ENCODE data around the gene TEX11.

The TEX11 gene

DNA sequence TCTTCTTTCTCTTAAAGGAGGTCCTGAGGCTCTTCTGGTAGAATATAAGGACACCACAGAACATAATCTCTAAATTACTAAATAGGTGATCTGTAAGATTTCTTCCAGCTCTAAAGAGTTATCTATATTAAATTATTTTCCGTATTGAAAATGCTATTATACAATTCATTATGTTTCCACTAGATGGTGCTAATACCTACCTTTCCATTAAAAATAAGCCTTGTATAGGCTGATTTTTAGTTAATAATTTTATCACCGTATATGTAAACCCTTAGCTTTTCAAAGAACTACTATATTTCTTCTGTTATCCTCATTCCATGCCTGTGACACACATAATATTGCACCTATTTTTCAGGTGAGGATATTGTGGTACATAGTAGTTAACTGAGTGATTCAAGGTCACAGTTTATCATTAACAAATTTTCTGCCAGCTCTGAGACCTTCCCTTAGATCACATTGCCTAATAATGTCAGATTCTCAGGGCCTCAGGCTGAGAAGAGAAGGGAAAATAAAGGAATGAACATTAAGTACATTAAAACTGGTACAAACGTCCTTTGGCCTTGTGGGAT is 138.8 kb downstream of the TEX11 start:
- no CpG with 5 or more reads among the region's 3 CpGs for WGBS (ENCODE audit: extremely low coverage, insufficient coverage, insufficient read length)

DNA sequence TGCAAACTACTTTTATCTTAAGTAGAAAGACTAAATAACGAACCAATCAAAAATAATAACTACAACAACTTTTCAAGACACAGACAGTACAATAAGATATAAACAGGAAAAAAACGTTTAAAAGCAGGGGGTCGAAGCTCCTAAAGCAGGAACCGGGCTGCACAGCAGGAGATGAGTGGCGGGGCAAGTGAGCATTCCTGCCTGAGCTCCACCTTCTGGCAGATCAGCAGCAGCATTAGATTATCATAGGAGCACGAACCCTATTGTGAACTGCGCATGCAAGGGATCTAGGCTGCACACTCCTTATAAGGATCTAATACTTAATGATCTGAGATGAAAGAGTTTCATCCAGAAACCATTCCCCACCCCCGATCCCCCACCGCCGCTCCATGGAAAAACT is 146.2 kb downstream of the TEX11 start:
- no peaks in the 10 kb centered on the region for H3K36me3 ChIP-seq (ENCODE audit: control insufficient read depth in 1 of 2, insufficient read depth in 2 of 2, low read length in 2 of 2)
- H3K79me1 ChIP-seq (ENCODE audit: low read length): no peaks in the 10 kb centered on the region
- WGBS (ENCODE audit: extremely low coverage, insufficient coverage, insufficient read length): no CpG with 5 or more reads among the region's 10 CpGs
- H3K79me2 ChIP-seq (ENCODE audit: control insufficient read depth, insufficient read depth, low read length, poor library complexity): no peaks in the 10 kb centered on the region
- no peaks in the 10 kb centered on the region for H3K4me1 ChIP-seq (ENCODE audit: control insufficient read depth in 1 of 2, insufficient read depth in 2 of 2, low read length in 2 of 2)
- H2BK12ac ChIP-seq (ENCODE audit: low read length): no peak overlapping the region
- no peak overlapping the region for H3K14ac ChIP-seq (ENCODE audit: low read length)
- no peak overlapping the region for H2BK120ac ChIP-seq (ENCODE audit: insufficient read depth, low read length, poor library complexity)
- no peak overlapping the region for H3K9ac ChIP-seq (ENCODE audit: low read length)
- no peak overlapping the region for H3K23ac ChIP-seq (ENCODE audit: low read length)
- H2AK5ac ChIP-seq (ENCODE audit: low read length): no peak overlapping the region
- no peak overlapping the region for H2BK5ac ChIP-seq (ENCODE audit: low read depth, low read length, poor library complexity)
- no peak overlapping the region for H4K12ac ChIP-seq (ENCODE audit: low read depth, low read length)
- H3K4ac ChIP-seq (ENCODE audit: low read depth, low read length): no peak overlapping the region
- H4K91ac ChIP-seq (ENCODE audit: low read depth, low read length): no peak overlapping the region
- H3K4me2 ChIP-seq (ENCODE audit: low read length): no peak overlapping the region
- H2AFZ ChIP-seq (ENCODE audit: insufficient read depth, low read length, poor library complexity): no peak overlapping the region
- no peaks in the 10 kb centered on the region for H3K27me3 ChIP-seq (ENCODE audit: insufficient read depth, low read length)
- no peak overlapping the region for H3K18ac ChIP-seq (ENCODE audit: low read length)
- no peak for DNase-seq
- H3K27ac ChIP-seq (ENCODE audit: low read depth, low read length): no peak overlapping the region
- no peaks in the 10 kb centered on the region for H3K9me3 ChIP-seq (ENCODE audit: insufficient read depth, low read depth, low read length)
- H3K4me3 ChIP-seq (ENCODE audit: low read depth, low read length): no peak overlapping the region
- H4K8ac ChIP-seq (ENCODE audit: low read depth, low read length): no peak overlapping the region

More for the DNA sequence above, 138.8 kb downstream of the TEX11 start:
- Histone ChIP-seq H3K4me2 (ENCODE audit: low read length) (no peak overlapping the region), H2AK5ac (ENCODE audit: low read length) (no peak overlapping the region), H3K9ac (ENCODE audit: low read length) (no peak overlapping the region), H3K18ac (ENCODE audit: low read length) (no peak overlapping the region), H4K12ac (ENCODE audit: low read depth, low read length) (no peak overlapping the region), H3K14ac (ENCODE audit: low read length) (no peak overlapping the region), H3K79me1 (ENCODE audit: low read length) (no peaks in the 10 kb centered on the region), H2BK120ac (ENCODE audit: insufficient read depth, low read length, poor library complexity) (no peak overlapping the region), H2AFZ (ENCODE audit: insufficient read depth, low read length, poor library complexity) (no peak overlapping the region), H3K4ac (ENCODE audit: low read depth, low read length) (no peak overlapping the region), H3K4me1 (ENCODE audit: control insufficient read depth in 1 of 2, insufficient read depth in 2 of 2, low read length in 2 of 2) (no peaks in the 10 kb centered on the region), H3K23ac (ENCODE audit: low read length) (no peak overlapping the region), H3K36me3 (ENCODE audit: control insufficient read depth in 1 of 2, insufficient read depth in 2 of 2, low read length in 2 of 2) (no peaks in the 10 kb centered on the region), H3K9me3 (ENCODE audit: insufficient read depth, low read depth, low read length) (no peaks in the 10 kb centered on the region), H3K27ac (ENCODE audit: low read depth, low read length) (no peak overlapping the region), H2BK5ac (ENCODE audit: low read depth, low read length, poor library complexity) (no peak overlapping the region), H4K8ac (ENCODE audit: low read depth, low read length) (no peak overlapping the region), H3K27me3 (ENCODE audit: insufficient read depth, low read length) (no peaks in the 10 kb centered on the region), H3K4me3 (ENCODE audit: low read depth, low read length) (no peak overlapping the region), H3K79me2 (ENCODE audit: control insufficient read depth, insufficient read depth, low read length, poor library complexity) (no peaks in the 10 kb centered on the region), H4K91ac (ENCODE audit: low read depth, low read length) (no peak overlapping the region), H2BK12ac (ENCODE audit: low read length) (no peak overlapping the region)
- peak in 1 of 2 donors; percentile 44 for DNase-seq

DNA sequence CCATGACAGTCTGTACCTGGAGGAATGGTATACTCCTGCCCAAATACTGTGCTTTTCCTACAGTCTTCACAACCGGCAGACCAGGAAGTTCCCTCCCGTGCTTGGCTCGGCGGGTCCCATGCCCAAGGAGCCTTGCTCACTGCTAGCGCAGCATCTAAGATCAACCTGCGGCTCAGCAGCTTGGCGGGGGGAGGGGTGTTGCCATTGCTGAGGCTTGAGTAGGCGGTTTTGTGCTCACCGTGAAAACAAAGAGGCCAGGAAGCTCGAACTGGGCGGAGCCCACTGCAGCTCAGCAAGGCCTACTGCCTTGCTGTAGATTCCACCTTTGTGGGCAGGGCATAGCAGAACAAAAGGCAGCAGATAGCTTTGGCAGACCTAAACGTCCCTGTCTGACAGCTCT is 152.7 kb downstream of the TEX11 start:
- Histone ChIP-seq H3K4me2 (ENCODE audit: low read length) (no peak overlapping the region), H4K8ac (ENCODE audit: low read depth, low read length) (no peak overlapping the region), H3K4ac (ENCODE audit: low read depth, low read length) (no peak overlapping the region), H4K91ac (ENCODE audit: low read depth, low read length) (no peak overlapping the region), H3K23ac (ENCODE audit: low read length) (no peak overlapping the region), H3K4me1 (ENCODE audit: control insufficient read depth in 1 of 2, insufficient read depth in 2 of 2, low read length in 2 of 2) (no peaks in the 10 kb centered on the region), H2BK12ac (ENCODE audit: low read length) (no peak overlapping the region), H3K9ac (ENCODE audit: low read length) (no peak overlapping the region), H3K18ac (ENCODE audit: low read length) (no peak overlapping the region), H2AFZ (ENCODE audit: insufficient read depth, low read length, poor library complexity) (no peak overlapping the region), H3K36me3 (ENCODE audit: control insufficient read depth in 1 of 2, insufficient read depth in 2 of 2, low read length in 2 of 2) (no peaks in the 10 kb centered on the region), H3K79me1 (ENCODE audit: low read length) (no peaks in the 10 kb centered on the region), H2BK120ac (ENCODE audit: insufficient read depth, low read length, poor library complexity) (no peak overlapping the region), H3K9me3 (ENCODE audit: insufficient read depth, low read depth, low read length) (no peaks in the 10 kb centered on the region), H2AK5ac (ENCODE audit: low read length) (no peak overlapping the region), H3K27ac (ENCODE audit: low read depth, low read length) (no peak overlapping the region), H3K14ac (ENCODE audit: low read length) (no peak overlapping the region), H4K12ac (ENCODE audit: low read depth, low read length) (no peak overlapping the region), H3K79me2 (ENCODE audit: control insufficient read depth, insufficient read depth, low read length, poor library complexity) (no peaks in the 10 kb centered on the region), H3K27me3 (ENCODE audit: insufficient read depth, low read length) (no peaks in the 10 kb centered on the region), H3K4me3 (ENCODE audit: low read depth, low read length) (no peak overlapping the region), H2BK5ac (ENCODE audit: low read depth, low read length, poor library complexity) (no peak overlapping the region)
- DNase-seq: no peak
- no CpG with 5 or more reads among the region's 12 CpGs for WGBS (ENCODE audit: extremely low coverage, insufficient coverage, insufficient read length)

DNA sequence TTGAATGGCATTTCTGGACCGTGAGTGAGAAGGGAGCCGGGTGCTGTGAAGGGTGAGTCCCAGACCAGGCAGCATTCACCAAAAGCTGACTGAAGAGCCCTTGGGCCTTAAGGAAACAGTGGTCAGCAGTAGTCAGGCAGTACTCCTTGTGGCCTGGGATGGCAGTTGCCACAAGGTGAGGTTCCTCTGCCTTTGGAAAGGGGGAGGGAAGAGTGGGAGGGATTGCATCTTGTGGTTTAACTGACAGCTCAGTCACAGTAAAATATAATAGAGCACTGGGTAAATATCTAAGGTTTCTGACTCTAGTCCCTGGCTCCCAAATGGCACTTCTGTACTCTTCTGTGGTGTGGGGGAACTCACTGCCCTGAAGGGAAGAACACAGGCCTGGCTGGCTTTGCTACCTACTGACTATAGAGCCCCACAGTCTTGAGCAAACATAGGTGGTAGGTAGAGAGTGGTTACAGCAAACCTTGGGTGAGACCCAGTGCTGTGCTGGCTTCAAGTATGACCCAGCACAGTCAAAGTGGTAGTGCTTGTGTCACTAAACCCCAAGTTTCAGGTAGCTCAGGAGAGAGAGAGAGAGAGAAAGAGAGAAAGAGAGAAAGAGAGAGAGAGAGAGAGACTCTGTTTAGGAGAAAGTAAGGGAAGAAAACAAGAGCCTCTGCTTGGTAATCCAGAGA is 154.2 kb downstream of the TEX11 start:
- no peak overlapping the region for H2BK5ac ChIP-seq (ENCODE audit: low read depth, low read length, poor library complexity)
- no peak overlapping the region for H3K9ac ChIP-seq (ENCODE audit: low read length)
- H3K27me3 ChIP-seq (ENCODE audit: insufficient read depth, low read length): no peaks in the 10 kb centered on the region
- no peak overlapping the region for H3K18ac ChIP-seq (ENCODE audit: low read length)
- no peaks in the 10 kb centered on the region for H3K79me2 ChIP-seq (ENCODE audit: control insufficient read depth, insufficient read depth, low read length, poor library complexity)
- no peak overlapping the region for H3K4ac ChIP-seq (ENCODE audit: low read depth, low read length)
- H3K4me2 ChIP-seq (ENCODE audit: low read length): no peak overlapping the region
- H3K27ac ChIP-seq (ENCODE audit: low read depth, low read length): no peak overlapping the region
- H2BK12ac ChIP-seq (ENCODE audit: low read length): no peak overlapping the region
- WGBS (ENCODE audit: extremely low coverage, insufficient coverage, insufficient read length): no CpG with 5 or more reads among the region's 2 CpGs
- H3K36me3 ChIP-seq (ENCODE audit: control insufficient read depth in 1 of 2, insufficient read depth in 2 of 2, low read length in 2 of 2): no peaks in the 10 kb centered on the region
- H3K4me1 ChIP-seq (ENCODE audit: control insufficient read depth in 1 of 2, insufficient read depth in 2 of 2, low read length in 2 of 2): no peaks in the 10 kb centered on the region
- no peak overlapping the region for H2BK120ac ChIP-seq (ENCODE audit: insufficient read depth, low read length, poor library complexity)
- H3K14ac ChIP-seq (ENCODE audit: low read length): no peak overlapping the region
- no peak overlapping the region for H4K8ac ChIP-seq (ENCODE audit: low read depth, low read length)
- H3K79me1 ChIP-seq (ENCODE audit: low read length): no peaks in the 10 kb centered on the region
- no peak for DNase-seq
- no peak overlapping the region for H2AFZ ChIP-seq (ENCODE audit: insufficient read depth, low read length, poor library complexity)
- no peak overlapping the region for H3K23ac ChIP-seq (ENCODE audit: low read length)
- no peak overlapping the region for H2AK5ac ChIP-seq (ENCODE audit: low read length)
- no peak overlapping the region for H4K12ac ChIP-seq (ENCODE audit: low read depth, low read length)
- H3K9me3 ChIP-seq (ENCODE audit: insufficient read depth, low read depth, low read length): no peaks in the 10 kb centered on the region
- H4K91ac ChIP-seq (ENCODE audit: low read depth, low read length): no peak overlapping the region
- H3K4me3 ChIP-seq (ENCODE audit: low read depth, low read length): no peak overlapping the region
